WTC11 (cell line): Measurements from ENCODE around the gene CACNA1B. TPM values are rescaled to one million over a fixed set of nuclear protein-coding genes. Genes with fewer than 3 reads are reported as not detected.

Source experiments
- ATAC-seq: fragments of 200-7000 bp; cut with Tn5 transposase; 2 replicates; pipeline ENCODE4 v1.10.0; 2021; ENCODE audit warnings: mild to moderate bottlenecking, moderate library complexity
- CTCF ChIA-PET: fragments of 300-600 bp; sonication (Branson Sonifier 250); formaldehyde crosslinking; loops from one replicate; lab custom pipeline; 2021; ENCODE audit warnings: antibody characterized with exemption; lab: Charles Lee
- POLR2A ChIA-PET: fragments of 350-600 bp; sonication (Branson Sonifier 250); formaldehyde crosslinking; loops from one replicate; lab custom pipeline; 2021; ENCODE audit warnings: antibody characterized with exemption; lab: Charles Lee
- DNase-seq: peaks from one replicate; pipeline ENCODE4 v3.0.0; 2021; ENCODE audit warnings: low spot score
- H3K27ac Mint-ChIP-seq: 2 replicates; pipeline ENCODE4 v1.8.0; 2021; ENCODE audit warnings: mixed read lengths
- H3K27me3 Mint-ChIP-seq: 2 replicates; pipeline ENCODE4 v1.8.0; 2021; ENCODE audit warnings: low read depth, mild to moderate bottlenecking, moderate library complexity, mixed read lengths
- H3K36me3 Mint-ChIP-seq: 2 replicates; pipeline ENCODE4 v1.8.0; 2021; ENCODE audit warnings: mixed read lengths
- H3K4me1 Mint-ChIP-seq: 2 replicates; pipeline ENCODE4 v1.8.0; 2022; ENCODE audit warnings: mixed read lengths
- H3K4me3 Mint-ChIP-seq: 2 replicates; pipeline ENCODE4 v1.8.0; 2021; ENCODE audit warnings: mild to moderate bottlenecking, moderate library complexity, mixed read lengths
- H3K9me3 Mint-ChIP-seq: 2 replicates; pipeline ENCODE4 v1.8.0; 2021; ENCODE audit warnings: mixed read lengths
- ATF3 ChIP-seq: sonication (generic); formaldehyde crosslinking; conservative IDR thresholded peaks from 2 replicates; pipeline ENCODE4 v1.8.1; 2022; ENCODE audit warnings: mild to moderate bottlenecking, missing genetic modification reagents
- CREM ChIP-seq: sonication (generic); formaldehyde crosslinking; IDR thresholded peaks from 2 replicates; pipeline ENCODE4 v1.8.1; 2022; ENCODE audit warnings: mild to moderate bottlenecking, missing genetic modification reagents, moderate library complexity
- CTCF ChIP-seq: fragments of 200-600 bp; IDR thresholded peaks from 2 replicates; pipeline ENCODE4 v1.8.0; 2022; ENCODE audit warnings: antibody characterized with exemption
- ETV6 ChIP-seq: sonication (generic); formaldehyde crosslinking; IDR thresholded peaks from 2 replicates; pipeline ENCODE4 v1.8.1; 2022; ENCODE audit warnings: mild to moderate bottlenecking, missing genetic modification reagents
- GRHL2 ChIP-seq: fragments of 250-450 bp; sonication (Bioruptor Pico); IDR thresholded peaks from 2 replicates; pipeline ENCODE4 v1.8.0; 2022; ENCODE audit warnings: mild to moderate bottlenecking, moderate library complexity; ENCODE audit not compliant: insufficient replicate concordance, severe bottlenecking
- HMGA2 ChIP-seq: fragments of 250-450 bp; sonication (Bioruptor Pico); IDR thresholded peaks from 2 replicates; pipeline ENCODE4 v1.4.0; 2021; ENCODE audit warnings: mild to moderate bottlenecking, moderate library complexity
- IRF2 ChIP-seq: sonication (generic); formaldehyde crosslinking; IDR thresholded peaks from 2 replicates; pipeline ENCODE4 v1.8.0; 2022; ENCODE audit warnings: low read depth, missing genetic modification reagents, borderline replicate concordance
- JUN ChIP-seq: sonication (generic); formaldehyde crosslinking; IDR thresholded peaks from 2 replicates; pipeline ENCODE4 v1.8.0; 2023; ENCODE audit warnings: mild to moderate bottlenecking, missing genetic modification reagents
- MAX ChIP-seq: sonication (generic); formaldehyde crosslinking; IDR thresholded peaks from 2 replicates; pipeline ENCODE4 v1.8.0; 2022; ENCODE audit warnings: mild to moderate bottlenecking, missing genetic modification reagents
- MXD4 ChIP-seq: fragments of 250-450 bp; sonication (Bioruptor Pico); IDR thresholded peaks from 2 replicates; pipeline ENCODE4 v1.8.0; 2021; ENCODE audit warnings: mild to moderate bottlenecking, moderate library complexity, borderline replicate concordance
- PRDM15 ChIP-seq: sonication (generic); formaldehyde crosslinking; IDR thresholded peaks from 2 replicates; pipeline ENCODE4 v1.8.0; 2022; ENCODE audit warnings: missing genetic modification reagents
- RELA ChIP-seq: sonication (generic); formaldehyde crosslinking; IDR thresholded peaks from 2 replicates; pipeline ENCODE4 v1.8.1; 2022; ENCODE audit warnings: missing genetic modification reagents, mild to moderate bottlenecking, borderline replicate concordance
- SOX15 ChIP-seq: fragments of 250-450 bp; sonication (Bioruptor Pico); IDR thresholded peaks from 2 replicates; pipeline ENCODE4 v1.9.0; 2021; ENCODE audit warnings: mild to moderate bottlenecking
- TEAD1 ChIP-seq: sonication (generic); formaldehyde crosslinking; IDR thresholded peaks from 2 replicates; pipeline ENCODE4 v1.8.0; 2022; ENCODE audit warnings: mild to moderate bottlenecking, missing genetic modification reagents
- total RNA-seq: library from RNA; stranded (reverse); gene quantifications from 3 replicates; pipeline ENCODE4 v1.2.3, GENCODE V29; 2021
- TF ChIP-seq, protein P1 (sequence below): fragments of 250-450 bp; sonication (Bioruptor Pico); IDR thresholded peaks from 2 replicates; pipeline ENCODE4 v1.9.0; 2021; ENCODE audit warnings: moderate library complexity, mild to moderate bottlenecking, inconsistent platforms, borderline replicate concordance
- TF ChIP-seq, protein P2 (sequence below): sonication (generic); formaldehyde crosslinking; IDR thresholded peaks from 2 replicates; pipeline ENCODE4 v1.8.1; 2023; ENCODE audit warnings: mild to moderate bottlenecking, missing genetic modification reagents
- TF ChIP-seq, protein P3 (sequence below): sonication (generic); formaldehyde crosslinking; IDR thresholded peaks from 2 replicates; pipeline ENCODE4 v1.8.1; 2023; ENCODE audit warnings: mild to moderate bottlenecking, missing genetic modification reagents

CACNA1B gene
- total RNA-seq, 1 experiment from 2014 or later: 8.4 TPM

- no peak for TF ChIP-seq PRDM15
Observed at GRCh38 chr9:138065287-138065686, 187.7 kb downstream of the CACNA1B start (continued).

GRCh38 chr9:138066049-138066448, 188.5 kb downstream of the CACNA1B start:
- DNase-seq: peak; percentile 39
- TF ChIP-seq, protein P1, sequence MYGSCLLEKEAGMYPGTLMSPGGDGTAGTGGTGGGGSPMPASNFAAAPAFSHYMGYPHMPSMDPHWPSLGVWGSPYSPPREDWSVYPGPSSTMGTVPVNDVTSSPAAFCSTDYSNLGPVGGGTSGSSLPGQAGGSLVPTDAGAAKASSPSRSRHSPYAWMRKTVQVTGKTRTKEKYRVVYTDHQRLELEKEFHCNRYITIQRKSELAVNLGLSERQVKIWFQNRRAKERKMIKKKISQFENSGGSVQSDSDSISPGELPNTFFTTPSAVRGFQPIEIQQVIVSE (CRISPR knock-in tag): no peak
- TF ChIP-seq GRHL2 (CRISPR knock-in tag) (no peak), IRF2 (CRISPR knock-in tag) (no peak), JUN (no peak), ATF3 (CRISPR knock-in tag) (no peak), SOX15 (no peak), CTCF (peak; percentile 32)
- peak; percentile 78 for ATAC-seq
- Mint-ChIP-seq H3K4me3 (no peak overlapping the region), H3K4me1 (peaks cover 46% of the 10 kb centered on the region), H3K9me3 (no peaks in the 10 kb centered on the region), H3K36me3 (peaks cover 24% of the 10 kb centered on the region), H3K27ac (peak overlapping the region; percentile 83), H3K27me3 (no peaks in the 10 kb centered on the region)
- CTCF ChIA-PET: interaction anchor here (0.9 to 1.5 kb wide), 2 partner anchors 15 to 35 kb away, joined by 3 to 7 read pairs; no protein-coding TSS in a partner anchor
- POLR2A ChIA-PET: no interaction called here

DNA sequence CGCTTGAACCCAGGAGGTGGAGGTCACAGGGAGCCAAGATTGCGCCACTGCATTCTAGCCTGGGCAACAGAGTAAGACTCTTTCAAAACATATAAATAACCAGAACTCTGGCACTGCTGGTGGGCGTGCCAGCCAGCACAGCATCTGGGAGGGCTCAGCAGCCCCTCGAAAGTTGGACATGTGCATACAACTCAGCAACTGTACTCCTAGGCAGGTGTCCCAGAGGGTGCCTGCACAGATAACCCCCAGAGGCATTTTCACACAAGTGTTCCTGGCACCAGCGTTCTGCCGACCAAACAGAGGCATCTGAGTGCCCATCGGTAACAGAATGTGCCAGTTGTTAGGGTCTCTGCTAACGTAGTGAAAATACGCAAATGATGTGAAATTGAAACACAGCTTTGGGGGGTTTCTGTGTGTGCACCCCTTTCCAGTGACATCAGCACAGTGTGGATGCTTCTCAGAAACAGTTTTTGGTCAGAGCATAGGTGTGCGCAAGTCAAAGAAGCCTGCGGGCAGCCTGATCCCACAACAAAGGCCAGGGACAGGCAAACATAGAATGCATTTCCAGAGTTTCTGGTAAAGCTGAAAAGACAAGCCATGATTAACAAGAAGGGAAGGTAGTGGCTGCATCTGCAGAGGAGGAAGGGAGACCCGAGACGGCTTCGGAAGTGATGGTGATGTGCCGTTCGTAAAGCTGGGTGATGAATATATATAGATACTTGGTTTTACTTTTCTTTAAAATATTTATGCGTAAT, 190.2 kb downstream of the CACNA1B start:
- ChIA-PET POLR2A (interaction anchor here (1.2 kb wide), 1 partner anchor 44 kb away, joined by 4 read pairs; no protein-coding TSS in a partner anchor), CTCF (interaction anchor here (1.1 to 1.6 kb wide), 2 partner anchors 33 to 45 kb away, joined by 3 to 7 read pairs; no protein-coding TSS in a partner anchor)
- Mint-ChIP-seq H3K36me3 (peaks cover 9% of the 10 kb centered on the region), H3K4me3 (no peak overlapping the region), H3K27ac (peak overlapping the region; percentile 82), H3K9me3 (no peaks in the 10 kb centered on the region), H3K27me3 (no peaks in the 10 kb centered on the region), H3K4me1 (peaks cover 46% of the 10 kb centered on the region)
- ATAC-seq (no peak), DNase-seq (no peak)
- no peak for TF ChIP-seq MAX (CRISPR knock-in tag)
- TF ChIP-seq, protein P2, sequence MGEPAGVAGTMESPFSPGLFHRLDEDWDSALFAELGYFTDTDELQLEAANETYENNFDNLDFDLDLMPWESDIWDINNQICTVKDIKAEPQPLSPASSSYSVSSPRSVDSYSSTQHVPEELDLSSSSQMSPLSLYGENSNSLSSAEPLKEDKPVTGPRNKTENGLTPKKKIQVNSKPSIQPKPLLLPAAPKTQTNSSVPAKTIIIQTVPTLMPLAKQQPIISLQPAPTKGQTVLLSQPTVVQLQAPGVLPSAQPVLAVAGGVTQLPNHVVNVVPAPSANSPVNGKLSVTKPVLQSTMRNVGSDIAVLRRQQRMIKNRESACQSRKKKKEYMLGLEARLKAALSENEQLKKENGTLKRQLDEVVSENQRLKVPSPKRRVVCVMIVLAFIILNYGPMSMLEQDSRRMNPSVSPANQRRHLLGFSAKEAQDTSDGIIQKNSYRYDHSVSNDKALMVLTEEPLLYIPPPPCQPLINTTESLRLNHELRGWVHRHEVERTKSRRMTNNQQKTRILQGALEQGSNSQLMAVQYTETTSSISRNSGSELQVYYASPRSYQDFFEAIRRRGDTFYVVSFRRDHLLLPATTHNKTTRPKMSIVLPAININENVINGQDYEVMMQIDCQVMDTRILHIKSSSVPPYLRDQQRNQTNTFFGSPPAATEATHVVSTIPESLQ: no peak
- no peak for TF ChIP-seq HMGA2 (CRISPR knock-in tag)
- no peak for TF ChIP-seq RELA (CRISPR knock-in tag)
- TF ChIP-seq CREM (CRISPR knock-in tag): no peak
- TF ChIP-seq TEAD1 (CRISPR knock-in tag): no peak
- TF ChIP-seq MXD4 (CRISPR knock-in tag): no peak
- TF ChIP-seq, protein P3, sequence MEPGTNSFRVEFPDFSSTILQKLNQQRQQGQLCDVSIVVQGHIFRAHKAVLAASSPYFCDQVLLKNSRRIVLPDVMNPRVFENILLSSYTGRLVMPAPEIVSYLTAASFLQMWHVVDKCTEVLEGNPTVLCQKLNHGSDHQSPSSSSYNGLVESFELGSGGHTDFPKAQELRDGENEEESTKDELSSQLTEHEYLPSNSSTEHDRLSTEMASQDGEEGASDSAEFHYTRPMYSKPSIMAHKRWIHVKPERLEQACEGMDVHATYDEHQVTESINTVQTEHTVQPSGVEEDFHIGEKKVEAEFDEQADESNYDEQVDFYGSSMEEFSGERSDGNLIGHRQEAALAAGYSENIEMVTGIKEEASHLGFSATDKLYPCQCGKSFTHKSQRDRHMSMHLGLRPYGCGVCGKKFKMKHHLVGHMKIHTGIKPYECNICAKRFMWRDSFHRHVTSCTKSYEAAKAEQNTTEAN: no peak
- no peak for TF ChIP-seq ETV6 (CRISPR knock-in tag)
